Endothelial cell of umbilical vein (primary cell): ENCODE data around the gene TSPAN9. TPM values are rescaled to one million over a fixed set of nuclear protein-coding genes. Genes with fewer than 3 reads are reported as not detected.

Experiments
- BruUV-seq: library from RNA; stranded (reverse); fragments of 400-500 nt; replicated peaks from 2 replicates; lab custom pipeline; 2021; lab: Mats Ljungman, UMichigan
- CTCF ChIA-PET: fragments of 300-600, 350-600 bp; sonication (Branson Sonifier 250); formaldehyde crosslinking; loops from one replicate; lab custom pipeline; 2021; ENCODE audit warnings: antibody characterized with exemption, inconsistent platforms; lab: Charles Lee
- POLR2A ChIA-PET: fragments of 300-600, 350-600 bp; sonication (Branson Sonifier 250); formaldehyde crosslinking; loops from one replicate; lab custom pipeline; 2021; ENCODE audit warnings: antibody characterized with exemption, inconsistent platforms; lab: Charles Lee
- DNase-seq: peaks from one replicate; pipeline ENCODE4 v3.0.0-alpha.2; 2011; ENCODE audit warnings: low read depth, low spot score
- FAIRE-seq: peaks from 2 replicates; lab custom pipeline; 2011; peaks lifted over from hg19 to GRCh38; lab: Jason Lieb, UNC
- H2AFZ ChIP-seq: 2 replicates; pipeline ENCODE4 v1.6.0; 2012; ENCODE audit warnings: low read depth, low read length, control low read depth, inconsistent platforms
- H3K27ac ChIP-seq: 2 replicates; pipeline ENCODE4 v1.5.1; 2011; ENCODE audit warnings: low read depth, mild to moderate bottlenecking, control low read depth, low read length, moderate library complexity; ENCODE audit not compliant: insufficient read depth
- H3K27me3 ChIP-seq, 2 experiments: 2 replicates each; pipeline versions ENCODE4 v1.6.0 to v1.6.1; 2011; ENCODE audit warnings: low read length in 2 of 2, mixed read lengths in 1 of 2; ENCODE audit not compliant: control insufficient read depth in 2 of 2, insufficient read depth in 2 of 2
- H3K36me3 ChIP-seq, 2 experiments: 2 replicates in 1 of 2; 3 replicates in 1 of 2; pipeline ENCODE4 v1.5.1; 2011; ENCODE audit warnings: low read length in 2 of 2, mild to moderate bottlenecking in 1 of 2, moderate library complexity in 1 of 2; ENCODE audit not compliant: control insufficient read depth in 2 of 2, insufficient read depth in 2 of 2; ENCODE audit errors: extremely low read depth in 1 of 2
- H3K4me1 ChIP-seq: 3 replicates; pipeline ENCODE4 v1.5.1; 2011; ENCODE audit warnings: mild to moderate bottlenecking, low read length; ENCODE audit not compliant: control insufficient read depth, insufficient read depth; ENCODE audit errors: extremely low read depth
- H3K4me2 ChIP-seq: 2 replicates; pipeline ENCODE4 v1.6.1; 2011; ENCODE audit warnings: low read length, control low read depth, mixed read lengths; ENCODE audit not compliant: insufficient read depth
- H3K4me3 ChIP-seq, 3 experiments: fragments of 200-600 bp in 1 of 3; sonication (generic), shearing (Covaris generic) in 1 of 3; replicated peaks in 1 of 3; 2 replicates each; pipeline ENCODE4 v1.5.1; 2011 to 2016; ENCODE audit warnings: control low read depth in 3 of 3, low read length in 3 of 3, mild to moderate bottlenecking in 2 of 3, inconsistent platforms in 1 of 3, low read depth in 1 of 3, moderate library complexity in 1 of 3; ENCODE audit not compliant: insufficient read depth in 1 of 3
- H3K79me2 ChIP-seq: 2 replicates; pipeline ENCODE4 v1.6.0; 2012; ENCODE audit warnings: low read length, inconsistent platforms; ENCODE audit not compliant: control insufficient read depth, insufficient read depth
- H3K9ac ChIP-seq: replicated peaks from 2 replicates; pipeline ENCODE3; 2011; ENCODE audit warnings: low read length, control low read depth; ENCODE audit not compliant: insufficient read depth; ENCODE audit errors: extremely low read depth
- H3K9me1 ChIP-seq: replicated peaks from 3 replicates; pipeline ENCODE4 v1.6.0; 2011; ENCODE audit warnings: mild to moderate bottlenecking, low read length; ENCODE audit not compliant: control insufficient read depth, insufficient read depth; ENCODE audit errors: extremely low read depth
- H3K9me3 ChIP-seq: replicated peaks from 2 replicates; pipeline ENCODE4 v1.5.1; 2012; ENCODE audit warnings: low read length, inconsistent platforms; ENCODE audit not compliant: control insufficient read depth, insufficient read depth
- H4K20me1 ChIP-seq: replicated peaks from 2 replicates; pipeline ENCODE3; 2011; ENCODE audit warnings: mild to moderate bottlenecking, low read length; ENCODE audit not compliant: control insufficient read depth, insufficient read depth; ENCODE audit errors: extremely low read depth
- EZH2 ChIP-seq: IDR thresholded peaks from 2 replicates; pipeline ENCODE4 v1.6.1; 2012; ENCODE audit warnings: borderline replicate concordance, low read depth, mild to moderate bottlenecking, moderate library complexity, low read length, inconsistent platforms; ENCODE audit not compliant: severe bottlenecking
- FOS ChIP-seq: IDR thresholded peaks from 2 replicates; pipeline ENCODE4 v1.6.1; 2011; ENCODE audit warnings: mild to moderate bottlenecking, low read length, moderate library complexity, borderline replicate concordance; ENCODE audit not compliant: insufficient read depth
- GATA2 ChIP-seq: IDR thresholded peaks from 2 replicates; pipeline ENCODE4 v1.7.0; 2011; ENCODE audit warnings: low read depth, mild to moderate bottlenecking, moderate library complexity, mixed read lengths, low read length; ENCODE audit not compliant: insufficient read length, insufficient read depth
- JUN ChIP-seq: IDR thresholded peaks from 2 replicates; pipeline ENCODE4 v1.6.1; 2011; ENCODE audit warnings: borderline replicate concordance, low read depth; ENCODE audit not compliant: insufficient read length, insufficient read depth
- MYC ChIP-seq: IDR thresholded peaks from one replicate; pipeline ENCODE4 v1.6.1; 2011; ENCODE audit warnings: mild to moderate bottlenecking, low read depth, low read length
- POLR2A ChIP-seq: IDR thresholded peaks from 2 replicates; pipeline ENCODE4 v1.6.1; 2012; ENCODE audit warnings: low read depth, mild to moderate bottlenecking, control low read depth, low read length
- POLR2AphosphoS5 ChIP-seq: IDR thresholded peaks from 2 replicates; pipeline ENCODE4 v1.6.1; 2012; ENCODE audit warnings: low read depth, mild to moderate bottlenecking, control low read depth, low read length, moderate library complexity; ENCODE audit not compliant: insufficient read depth
- dilution Hi-C: fragments of 300-500 bp; cut with MboI; formaldehyde crosslinking; loops from one replicate; pipeline ENCODE4 v1.15.0; 2019; ENCODE audit warnings: low sequenced_read_pairs; ENCODE audit not compliant: extremely low pct_ligation_motif_present
- intact Hi-C: fragments of 100-400 bp; cut with micrococcal nuclease; formaldehyde crosslinking; loops from one replicate; pipeline ENCODE4 v1.10.0; 2022
- polyA plus RNA-seq, 4 experiments: library from polyadenylated mRNA; depleted of rRNA in 3 of 4; stranded (reverse) in 3 of 4; unstranded in 1 of 4; fragments of >200 nt; gene quantifications; 2 replicates each; pipeline versions ENCODE4 v1.2.1 to v1.2.3, GENCODE V29; 2011 to 2012; ENCODE audit warnings: missing spikeins in 1 of 4
- total RNA-seq: library from RNA; stranded (reverse); gene quantifications from 2 replicates; pipeline ENCODE4 v1.2.3, GENCODE V29; 2021
- TF ChIP-seq, protein P1 (sequence below): IDR thresholded peaks from 2 replicates; pipeline ENCODE4 v1.6.1; 2011; ENCODE audit not compliant: insufficient read depth, insufficient read length
- TF ChIP-seq, protein P2 (sequence below), 2 donors: IDR thresholded peaks; 1 replicate in 1 of 2; 2 replicates in 1 of 2; pipeline ENCODE4 v1.5.1; 2011; ENCODE audit warnings: low read length in 2 of 2, mild to moderate bottlenecking in 2 of 2, moderate library complexity in 2 of 2, control low read depth in 1 of 2, inconsistent platforms in 1 of 2, low read depth in 1 of 2; ENCODE audit not compliant: insufficient read depth in 1 of 2; ENCODE audit errors: extremely low read depth in 1 of 2

Gene TSPAN9
- total and polyA plus RNA-seq, 2 donors (not counting 3 experiments of a cell fraction or from before 2014, with no cell fraction given), result 43.3 to 66.8 TPM

DNA sequence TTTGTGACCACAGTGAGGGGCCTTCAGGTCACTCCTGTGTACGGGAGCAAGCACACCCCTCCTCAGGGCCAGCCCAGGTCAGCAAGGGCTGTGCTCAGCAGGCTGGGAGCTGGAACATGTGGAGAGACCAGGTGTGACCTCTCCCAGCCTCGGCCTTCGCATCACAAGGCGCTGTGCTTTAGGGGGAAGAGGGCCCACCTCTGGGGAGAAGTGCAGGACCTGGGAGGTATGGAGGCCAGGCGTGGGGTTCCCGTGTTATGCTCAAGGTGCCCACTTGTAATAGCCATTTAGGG, 219.2 kb downstream of the TSPAN9 start:
- FAIRE-seq (no peak), DNase-seq (no peak)
- no TSS peak for BruUV-seq
- Histone ChIP-seq H3K9me1 (no peaks in the 10 kb centered on the region), H3K79me2 (no peaks in the 10 kb centered on the region), H3K4me3 (no peak overlapping the region), H3K36me3 (no peaks in the 10 kb centered on the region), H3K9me3 (no peaks in the 10 kb centered on the region), H3K4me1 (peaks cover 12% of the 10 kb centered on the region), H3K4me2 (no peak overlapping the region), H3K9ac (no peak overlapping the region), H4K20me1 (no peaks in the 10 kb centered on the region), H2AFZ (no peak overlapping the region), H3K27ac (no peak overlapping the region), H3K27me3 (no peaks in the 10 kb centered on the region)
- intact Hi-C loops, result no loop called here
- TF ChIP-seq EZH2 (no peak), MYC (no peak), FOS (no peak), POLR2A (no peak), GATA2 (no peak), POLR2AphosphoS5 (no peak), JUN (no peak)
- TF ChIP-seq, protein P1, sequence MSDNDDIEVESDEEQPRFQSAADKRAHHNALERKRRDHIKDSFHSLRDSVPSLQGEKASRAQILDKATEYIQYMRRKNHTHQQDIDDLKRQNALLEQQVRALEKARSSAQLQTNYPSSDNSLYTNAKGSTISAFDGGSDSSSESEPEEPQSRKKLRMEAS, result no peak
- TF ChIP-seq, protein P2, sequence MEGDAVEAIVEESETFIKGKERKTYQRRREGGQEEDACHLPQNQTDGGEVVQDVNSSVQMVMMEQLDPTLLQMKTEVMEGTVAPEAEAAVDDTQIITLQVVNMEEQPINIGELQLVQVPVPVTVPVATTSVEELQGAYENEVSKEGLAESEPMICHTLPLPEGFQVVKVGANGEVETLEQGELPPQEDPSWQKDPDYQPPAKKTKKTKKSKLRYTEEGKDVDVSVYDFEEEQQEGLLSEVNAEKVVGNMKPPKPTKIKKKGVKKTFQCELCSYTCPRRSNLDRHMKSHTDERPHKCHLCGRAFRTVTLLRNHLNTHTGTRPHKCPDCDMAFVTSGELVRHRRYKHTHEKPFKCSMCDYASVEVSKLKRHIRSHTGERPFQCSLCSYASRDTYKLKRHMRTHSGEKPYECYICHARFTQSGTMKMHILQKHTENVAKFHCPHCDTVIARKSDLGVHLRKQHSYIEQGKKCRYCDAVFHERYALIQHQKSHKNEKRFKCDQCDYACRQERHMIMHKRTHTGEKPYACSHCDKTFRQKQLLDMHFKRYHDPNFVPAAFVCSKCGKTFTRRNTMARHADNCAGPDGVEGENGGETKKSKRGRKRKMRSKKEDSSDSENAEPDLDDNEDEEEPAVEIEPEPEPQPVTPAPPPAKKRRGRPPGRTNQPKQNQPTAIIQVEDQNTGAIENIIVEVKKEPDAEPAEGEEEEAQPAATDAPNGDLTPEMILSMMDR (IDR thresholded peaks at IDR 0.05; ENCODE audit: extremely low read depth in 1 of 2, insufficient read depth in 1 of 2, low read depth in 1 of 2, low read length in 2 of 2), result no peak
- ChIA-PET POLR2A (no interaction called here), CTCF (interaction anchor here (0.8 to 1.4 kb wide), 4 partner anchors 8 to 504 kb away, joined by 3 read pairs; no protein-coding TSS in a partner anchor)
- dilution Hi-C loops, result no loop called here
